A673 (cell line): ENCODE data around the gene GABRR2.

ENCODE experiments used
- EZH2 ChIP-seq: fragments of 200-600 bp; sonication (generic); IDR thresholded peaks from 2 replicates; pipeline ENCODE4 v1.6.1; 2017; ENCODE audit warnings: borderline replicate concordance, low read depth, mild to moderate bottlenecking, mixed read lengths, antibody characterized with exemption, low read length; ENCODE audit not compliant: poor library complexity, severe bottlenecking
- TF ChIP-seq, protein P1 (sequence below): fragments of 300-800, 200-600 bp; sonication (generic); conservative IDR thresholded peaks from 2 replicates; pipeline ENCODE4 v1.5.1; 2017; ENCODE audit warnings: low read depth, mild to moderate bottlenecking, antibody characterized with exemption, low read length, moderate library complexity, mixed read lengths

- TF ChIP-seq, protein P1, sequence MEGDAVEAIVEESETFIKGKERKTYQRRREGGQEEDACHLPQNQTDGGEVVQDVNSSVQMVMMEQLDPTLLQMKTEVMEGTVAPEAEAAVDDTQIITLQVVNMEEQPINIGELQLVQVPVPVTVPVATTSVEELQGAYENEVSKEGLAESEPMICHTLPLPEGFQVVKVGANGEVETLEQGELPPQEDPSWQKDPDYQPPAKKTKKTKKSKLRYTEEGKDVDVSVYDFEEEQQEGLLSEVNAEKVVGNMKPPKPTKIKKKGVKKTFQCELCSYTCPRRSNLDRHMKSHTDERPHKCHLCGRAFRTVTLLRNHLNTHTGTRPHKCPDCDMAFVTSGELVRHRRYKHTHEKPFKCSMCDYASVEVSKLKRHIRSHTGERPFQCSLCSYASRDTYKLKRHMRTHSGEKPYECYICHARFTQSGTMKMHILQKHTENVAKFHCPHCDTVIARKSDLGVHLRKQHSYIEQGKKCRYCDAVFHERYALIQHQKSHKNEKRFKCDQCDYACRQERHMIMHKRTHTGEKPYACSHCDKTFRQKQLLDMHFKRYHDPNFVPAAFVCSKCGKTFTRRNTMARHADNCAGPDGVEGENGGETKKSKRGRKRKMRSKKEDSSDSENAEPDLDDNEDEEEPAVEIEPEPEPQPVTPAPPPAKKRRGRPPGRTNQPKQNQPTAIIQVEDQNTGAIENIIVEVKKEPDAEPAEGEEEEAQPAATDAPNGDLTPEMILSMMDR: no peak
- TF ChIP-seq EZH2: no peak
Measured at GRCh38 chr6:89221971-89222711, 93.0 kb downstream of the GABRR2 start.
